Stomach (tissue), 9 donors: Measurements from ENCODE around the gene SLC12A3. TPM values are rescaled to one million over a fixed set of nuclear protein-coding genes. Genes with fewer than 3 reads are reported as not detected.

Experiments used
- DNase-seq, 2 donors: peaks; one replicate each; pipeline versions ENCODE4 v3.0.0 to v3.0.0-alpha.2; 2013 to 2019
- H3K27ac ChIP-seq, 5 donors: fragments of 200-600 bp in 4 of 5; sonication (generic) in 4 of 5; one replicate each; pipeline ENCODE4 v1.5.1; 2013 to 2019; ENCODE audit warnings: mild to moderate bottlenecking in 1 of 5, moderate library complexity in 1 of 5
- H3K27me3 ChIP-seq, 3 donors: fragments of 200-600 bp; sonication (generic); one replicate each; pipeline ENCODE4 v1.5.1; 2017 to 2019; ENCODE audit warnings: mixed run types in 1 of 3
- H3K36me3 ChIP-seq, 4 donors: fragments of 200-600 bp; sonication (generic); 1 replicate in 3 of 4; 2 replicates in 1 of 4; pipeline ENCODE4 v1.5.1; 2016 to 2019
- H3K4me1 ChIP-seq, 4 donors: fragments of 200-600 bp; sonication (generic); one replicate each; pipeline ENCODE4 v1.5.1; 2016 to 2019
- H3K4me3 ChIP-seq, 4 donors: fragments of 200-600 bp; sonication (generic) in 3 of 4; one replicate each; pipeline ENCODE4 v1.5.1; 2016 to 2019; ENCODE audit warnings: mild to moderate bottlenecking in 1 of 4
- H3K9me3 ChIP-seq, 4 donors: fragments of 200-600 bp; sonication (generic); one replicate each; pipeline ENCODE4 v1.5.1; 2016 to 2019
- CTCF ChIP-seq, 7 experiments: fragments of 450-650 bp in 4 of 7; fragments of 200-600 bp in 3 of 7; sonication (generic) in 3 of 7; IDR thresholded peaks; one replicate each; pipeline ENCODE4 v1.5.1; 2016 to 2019; ENCODE audit warnings: antibody characterized with exemption in 7 of 7, control low read depth in 2 of 7, mild to moderate bottlenecking in 1 of 7
- EP300 ChIP-seq: sonication (generic); formaldehyde crosslinking; IDR thresholded peaks from one replicate; pipeline ENCODE4 v1.6.1; 2017; ENCODE audit warnings: antibody characterized with exemption
- POLR2A ChIP-seq, 4 donors: fragments of 450-650 bp; IDR thresholded peaks; one replicate each; pipeline ENCODE4 v1.6.1; 2016; ENCODE audit warnings: antibody characterized with exemption in 4 of 4, control low read depth in 2 of 4, mild to moderate bottlenecking in 1 of 4, moderate library complexity in 1 of 4
- POLR2AphosphoS5 ChIP-seq, 3 donors: sonication (generic); formaldehyde crosslinking; IDR thresholded peaks; one replicate each; pipeline ENCODE4 v1.6.1; 2016; ENCODE audit warnings: antibody characterized with exemption in 3 of 3
- WGBS, 5 donors: extraction: QIAGEN DNeasy Blood & Tissue Kit in 3 of 5; methylation state at CpG; one replicate each; pipeline versions ENCODE4 v1.1.5 to v1.1.7; 2013 to 2018; 5-methylcytosine and 5-hydroxymethylcytosine counted together
- intact Hi-C: fragments of 100-400 bp; cut with DNase I; formaldehyde crosslinking; loops from one replicate; pipeline ENCODE4 v1.15.1; 2023; ENCODE audit warnings: low total_unique reads
- polyA plus RNA-seq, 3 donors: library from polyadenylated mRNA; stranded (reverse); fragments of 200-250 nt; gene quantifications; one replicate each; pipeline ENCODE4 v1.2.3, GENCODE V29; 2013
- total RNA-seq, 5 donors: library from RNA; depleted of rRNA; stranded (reverse); fragments of >200 nt; gene quantifications; one replicate each; pipeline versions ENCODE4 v1.1.0 to v1.2.3, GENCODE V29; 2014 to 2016
- donor health status: healthy with polysubstance abuse.
- donor health status: Bipolar disorder and iron deficiency.
- donor health status: healthy.

Gene SLC12A3
- total and polyA plus RNA-seq, 8 donors, result 0.10 to 0.12 TPM; not detected in 6

GRCh38 chr16:56856876-56857447 is 8.0 kb upstream of the SLC12A3 start:
- DNase-seq, result no peak
- H3K4me3 ChIP-seq, result no peak overlapping the region
- peaks cover 0 to 5% (median 0%) of the 10 kb centered on the region in 4 donors for H3K4me1 ChIP-seq
- no peaks in the 10 kb centered on the region for H3K27me3 ChIP-seq
- H3K27ac ChIP-seq, result no peak overlapping the region
- intact Hi-C loops, result no loop called here
- WGBS, 5 donors, result 32 to 45% (median 43%) methylated on average over 6 of the region's 6 CpGs
- TF ChIP-seq EP300 (no peak), POLR2AphosphoS5 (IDR thresholded peaks at IDR 0.05) (no peak), CTCF (IDR thresholded peaks at IDR 0.05) (no peak), POLR2A (IDR thresholded peaks at IDR 0.05) (no peak)
- no peaks in the 10 kb centered on the region for H3K9me3 ChIP-seq
- H3K36me3 ChIP-seq, result no peaks in the 10 kb centered on the region

- Histone ChIP-seq H3K27me3 (no peaks in the 10 kb centered on the region), H3K27ac (no peak overlapping the region), H3K4me3 (no peak overlapping the region), H3K36me3 (no peaks in the 10 kb centered on the region), H3K9me3 (no peaks in the 10 kb centered on the region), H3K4me1 (peaks cover 0 to 5% (median 2%) of the 10 kb centered on the region in 4 donors)
- no peak for TF ChIP-seq CTCF (IDR thresholded peaks at IDR 0.05)
- TF ChIP-seq POLR2A (IDR thresholded peaks at IDR 0.05), result no peak
- 85 to 97% (median 92%) methylated on average over 14 of the region's 14 CpGs for WGBS, 5 donors
- DNase-seq, result no peak
- intact Hi-C loops, result no loop called here
Observed at GRCh38 chr16:56858374-56858773, 6.6 kb upstream of the SLC12A3 start.

- intact Hi-C loops, result no loop called here
- no peak overlapping the region for H3K27ac ChIP-seq
- no peak for DNase-seq
Observed at GRCh38 chr16:56859636-56860035, 5.4 kb upstream of the SLC12A3 start.

GRCh38 chr16:56860226-56861020 is 4.6 kb upstream of the SLC12A3 start:
- no peaks in the 10 kb centered on the region for H3K36me3 ChIP-seq
- H3K9me3 ChIP-seq, result no peaks in the 10 kb centered on the region
- H3K27me3 ChIP-seq, result no peaks in the 10 kb centered on the region
- peak in 1 of 2 donors; percentile 40 for DNase-seq
- no peak overlapping the region for H3K27ac ChIP-seq
- H3K4me1 ChIP-seq, result peaks cover 0 to 5% (median 2%) of the 10 kb centered on the region in 4 donors
- WGBS, 5 donors, result 57 to 74% (median 69%) methylated on average over 9 of the region's 9 CpGs
- TF ChIP-seq CTCF (IDR thresholded peaks at IDR 0.05) (no peak), EP300 (no peak), POLR2AphosphoS5 (IDR thresholded peaks at IDR 0.05) (no peak), POLR2A (IDR thresholded peaks at IDR 0.05) (no peak)
- H3K4me3 ChIP-seq, result no peak overlapping the region
- intact Hi-C loops, result no loop called here

More at GRCh38 chr16:56859636-56860035, 5.4 kb upstream of the SLC12A3 start:
- H3K27me3 ChIP-seq, result no peaks in the 10 kb centered on the region
- peaks cover 0 to 5% (median 2%) of the 10 kb centered on the region in 4 donors for H3K4me1 ChIP-seq
- WGBS, 5 donors, result 57 to 80% (median 71%) methylated on average over 2 of the region's 2 CpGs
- H3K4me3 ChIP-seq, result no peak overlapping the region
- H3K9me3 ChIP-seq, result no peaks in the 10 kb centered on the region
- TF ChIP-seq EP300, result no peak
- no peak for TF ChIP-seq POLR2AphosphoS5 (IDR thresholded peaks at IDR 0.05)
- no peak for TF ChIP-seq POLR2A (IDR thresholded peaks at IDR 0.05)
- no peak for TF ChIP-seq CTCF (IDR thresholded peaks at IDR 0.05)
- no peaks in the 10 kb centered on the region for H3K36me3 ChIP-seq
